HG02973 (cell line): ENCODE data around the gene PDZRN4.

Experiments used
- ATAC-seq: cut with Tn5 transposase; IDR thresholded peaks from one replicate; pipeline ENCODE4 v1.9.1; 2021; ENCODE audit warnings: moderate library complexity; ENCODE audit not compliant: unreplicated experiment

The PDZRN4 gene

DNA sequence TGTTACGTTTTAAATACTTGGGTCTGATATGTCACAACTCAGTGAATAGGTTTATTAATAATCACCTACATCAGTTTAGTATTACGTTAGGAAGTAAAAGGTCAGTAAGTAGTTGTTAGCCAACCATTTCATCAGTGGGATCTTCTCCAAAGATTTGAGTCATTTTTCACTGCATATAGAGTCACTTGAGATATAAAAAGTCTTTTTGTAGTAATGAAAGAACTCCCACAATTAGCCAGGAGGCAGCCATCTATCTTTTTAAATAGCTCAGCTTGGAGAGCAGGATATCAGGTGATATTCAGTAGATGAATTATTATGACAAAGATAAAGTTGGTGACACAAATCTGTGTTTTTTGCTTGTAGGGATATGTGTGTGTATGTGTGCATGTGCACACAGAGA lies 309.3 kb downstream of the PDZRN4 start:
- ATAC-seq: no peak

DNA sequence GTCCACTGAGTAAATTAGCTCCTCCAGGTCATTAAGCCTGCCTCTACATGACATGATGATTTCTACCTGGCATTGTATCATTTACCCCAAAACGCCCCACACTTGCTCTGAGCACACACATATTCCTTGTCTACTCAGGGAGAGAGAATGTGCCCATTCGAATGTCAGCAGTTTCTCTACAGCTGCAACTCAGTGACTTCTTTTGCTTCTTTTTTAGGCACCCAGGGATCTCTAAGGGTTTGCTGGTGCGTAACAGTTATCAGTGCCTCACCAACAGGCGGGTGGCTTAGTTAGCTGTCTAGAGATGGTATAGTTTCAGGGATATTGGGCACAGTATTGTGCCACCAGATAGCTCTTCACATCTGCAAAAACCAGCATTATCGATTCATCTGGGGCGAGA lies 316.9 kb downstream of the PDZRN4 start:
- ATAC-seq: no peak

DNA sequence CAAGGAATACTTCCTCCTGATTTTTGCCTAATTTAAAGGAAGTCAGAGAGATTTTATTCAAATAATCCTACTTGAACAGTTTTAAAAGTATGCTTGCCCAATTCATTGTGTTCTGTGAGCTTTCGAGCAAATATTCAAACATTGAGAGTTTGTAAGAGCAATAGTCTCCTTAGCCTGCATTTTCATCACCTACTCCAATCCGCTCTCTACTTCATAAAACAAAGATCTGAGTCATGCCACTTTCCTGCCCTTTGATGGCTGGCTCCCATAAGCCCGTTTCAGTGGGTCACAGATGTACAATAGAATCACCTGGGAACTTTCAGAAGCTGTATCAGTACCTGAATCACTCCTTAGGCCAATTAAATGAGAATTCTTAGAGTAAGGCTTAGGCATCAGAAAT lies 319.2 kb downstream of the PDZRN4 start:
- no peak for ATAC-seq

DNA sequence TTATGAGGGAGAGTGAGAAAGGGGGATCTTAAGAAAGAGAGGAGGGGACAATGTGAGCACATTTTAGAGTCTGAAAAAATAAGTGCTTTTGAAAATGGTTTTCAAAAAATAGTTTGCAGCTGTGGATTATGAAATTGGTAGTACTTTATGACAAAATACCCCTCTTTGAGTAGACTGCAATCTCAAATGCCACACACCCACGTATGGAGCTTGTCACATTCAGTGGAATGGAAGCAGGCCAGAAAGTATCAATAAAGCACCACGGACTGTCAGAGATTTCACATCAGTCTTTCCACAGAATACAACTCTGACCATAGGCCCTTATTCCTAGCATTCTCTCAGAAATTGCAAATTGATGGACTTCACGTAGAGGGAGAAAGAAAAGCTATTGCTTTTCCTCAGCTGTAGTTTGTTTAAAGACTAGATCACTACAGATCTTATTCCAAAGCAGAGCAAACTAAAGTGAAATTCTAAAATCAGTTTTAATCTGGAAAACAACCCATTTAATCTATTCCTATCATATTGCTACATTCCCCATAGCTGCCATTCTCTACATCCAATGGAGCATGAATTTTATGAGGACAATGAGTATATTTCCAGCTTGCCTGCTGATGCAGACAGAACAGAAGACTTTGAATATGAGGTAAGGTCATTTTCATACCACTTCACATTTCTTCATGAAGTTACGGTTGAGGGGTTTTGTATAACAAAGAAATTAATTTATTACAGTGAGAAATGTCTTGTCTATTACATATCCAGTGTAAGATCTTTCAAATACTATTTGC lies 321.3 kb downstream of the PDZRN4 start:
- no peak for ATAC-seq

DNA sequence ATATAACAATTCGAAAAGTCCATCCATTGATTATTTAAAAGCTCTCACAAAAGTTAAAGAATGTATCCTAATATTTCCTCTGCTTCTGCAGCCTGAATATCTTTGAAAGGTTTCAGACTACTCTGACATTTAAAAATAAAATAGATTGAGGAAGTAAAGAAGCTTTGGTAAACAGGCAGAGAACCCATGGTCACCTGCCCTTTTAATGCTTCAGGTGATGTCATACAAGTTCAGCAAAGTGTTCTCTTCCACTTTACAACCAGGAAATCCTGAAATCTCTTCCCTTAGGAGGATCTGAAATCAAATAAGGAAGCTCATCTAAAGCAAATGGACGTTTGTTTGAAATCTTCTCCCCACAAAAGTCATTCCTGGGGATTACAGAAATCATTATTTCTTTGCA lies 322.4 kb downstream of the PDZRN4 start:
- ATAC-seq: no peak

DNA sequence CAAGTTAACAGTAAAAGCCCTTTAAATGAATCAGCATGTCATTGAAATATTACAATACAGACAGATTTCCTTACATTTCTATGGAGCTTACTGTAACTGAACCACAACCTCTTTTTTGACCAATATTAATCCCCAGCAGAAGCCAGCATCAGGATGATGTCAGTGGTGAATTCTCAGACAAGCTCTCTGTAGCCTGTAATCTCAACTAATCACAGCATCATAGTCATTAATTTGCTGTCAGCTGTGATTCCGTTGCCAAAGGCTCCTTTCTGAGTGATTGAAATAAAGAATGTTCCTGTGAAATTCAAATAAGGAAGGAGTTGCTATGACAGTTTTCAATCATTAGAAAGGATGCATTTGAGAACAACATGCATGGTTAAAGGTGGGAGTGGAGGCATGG lies 323.1 kb downstream of the PDZRN4 start:
- no peak for ATAC-seq

DNA sequence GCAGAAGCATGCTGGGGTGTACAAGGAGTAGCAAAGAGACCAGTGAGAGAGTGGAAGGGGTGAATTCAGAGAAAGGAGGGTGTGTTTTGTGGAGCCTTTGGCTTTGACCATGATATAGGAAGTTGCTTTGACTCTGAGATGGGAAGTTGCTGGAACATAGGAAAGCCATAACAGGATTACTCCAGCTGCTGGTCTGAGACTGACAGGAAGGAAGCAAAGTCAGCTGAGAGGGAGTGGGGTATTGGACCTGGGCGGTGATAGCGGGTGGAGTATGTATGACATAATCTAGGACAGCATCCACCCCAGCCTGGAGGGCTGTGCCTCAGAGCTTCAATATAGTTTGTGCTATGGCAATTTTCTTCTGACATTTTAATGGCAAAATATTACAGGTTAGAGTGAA lies 324.4 kb downstream of the PDZRN4 start:
- ATAC-seq: no peak

DNA sequence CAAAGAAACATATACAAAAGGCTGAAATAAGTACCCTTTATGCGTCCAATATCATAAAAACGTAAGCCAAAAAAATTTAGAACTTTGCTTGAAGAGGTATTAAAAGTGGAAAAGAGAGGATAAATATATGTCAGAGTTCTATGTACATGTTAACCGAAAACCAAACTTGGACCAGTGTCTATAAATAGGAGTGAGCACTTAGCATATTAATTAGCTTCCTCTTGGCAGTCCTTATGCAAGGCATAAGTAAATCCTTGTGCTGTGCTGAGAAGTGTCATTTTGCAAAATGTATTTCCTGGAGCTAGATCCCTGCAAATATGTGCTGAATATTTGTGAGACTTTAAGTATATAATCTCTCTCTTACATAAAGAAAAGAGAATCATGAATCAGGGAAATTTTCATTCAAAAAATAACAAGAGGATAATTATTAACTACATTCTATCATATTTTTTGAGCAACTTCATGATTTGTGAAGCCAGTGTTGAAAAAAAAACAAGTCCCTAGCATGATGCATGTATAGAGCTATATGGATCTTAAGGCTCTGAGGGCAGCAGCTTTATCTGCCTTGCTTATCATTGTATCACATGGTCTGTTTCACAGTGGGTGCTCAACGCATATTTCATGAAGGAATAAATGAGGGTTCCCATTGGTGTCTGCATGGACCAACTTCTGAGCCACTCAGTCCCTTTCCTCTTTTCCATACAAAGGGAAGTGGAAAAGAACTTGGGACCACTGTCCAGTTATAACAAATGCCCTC lies 326.1 kb downstream of the PDZRN4 start:
- ATAC-seq: no peak

DNA sequence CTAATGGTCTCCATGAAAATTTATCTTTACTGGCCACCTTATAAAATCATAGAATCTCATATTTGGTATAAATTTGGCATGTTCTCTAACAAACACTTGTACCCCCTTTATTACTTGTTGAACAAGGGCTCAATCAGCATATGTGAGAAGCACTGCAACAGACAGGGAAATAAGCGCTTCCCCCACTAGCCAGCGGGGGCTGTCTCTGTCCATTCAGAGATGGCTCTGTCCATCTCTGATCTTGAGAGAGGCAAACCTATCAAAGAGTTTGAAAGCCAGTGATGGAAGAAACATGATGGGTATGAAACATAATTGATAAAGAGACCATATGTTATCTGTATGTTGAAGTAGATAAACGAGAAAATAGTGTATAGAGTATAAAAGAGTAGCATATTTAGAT lies 326.8 kb downstream of the PDZRN4 start:
- no peak for ATAC-seq

DNA sequence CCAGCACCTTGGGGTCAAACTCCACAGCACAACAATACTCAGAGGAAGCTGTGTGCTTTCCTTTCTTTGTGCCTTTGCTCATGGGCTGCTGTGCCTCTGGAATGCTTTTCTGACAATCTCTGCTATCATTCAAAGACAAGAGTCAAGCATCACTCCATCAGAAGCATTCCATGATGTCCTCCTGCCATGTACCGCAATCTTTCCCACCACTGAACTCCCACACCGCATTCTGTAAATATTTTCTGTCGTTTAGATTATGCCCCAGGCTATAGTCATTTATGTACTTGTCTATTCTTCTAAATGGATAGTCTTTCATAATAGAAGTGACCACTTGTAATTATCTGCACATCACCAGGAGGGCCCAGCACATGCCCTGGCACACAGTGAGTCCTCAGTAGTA lies 327.8 kb downstream of the PDZRN4 start:
- ATAC-seq: no peak

DNA sequence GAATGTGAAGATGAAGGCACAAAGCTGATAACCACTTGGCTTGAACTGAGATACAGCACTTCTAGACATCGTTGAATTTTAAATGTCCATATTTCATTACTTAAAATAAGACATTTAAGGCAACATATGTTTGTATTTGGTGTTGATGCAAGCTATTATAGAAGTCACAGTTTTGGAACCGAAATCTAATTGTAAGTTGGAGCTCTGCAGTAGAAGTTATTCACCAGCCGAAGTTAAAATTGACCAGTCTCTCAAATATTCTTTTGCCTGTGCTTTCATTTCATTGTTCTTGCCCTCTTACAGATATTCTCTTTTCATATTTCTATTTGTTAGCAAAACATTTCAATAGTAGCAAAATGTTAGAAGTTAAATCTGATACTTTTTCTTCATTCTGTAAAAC lies 332.7 kb downstream of the PDZRN4 start:
- no peak for ATAC-seq

DNA sequence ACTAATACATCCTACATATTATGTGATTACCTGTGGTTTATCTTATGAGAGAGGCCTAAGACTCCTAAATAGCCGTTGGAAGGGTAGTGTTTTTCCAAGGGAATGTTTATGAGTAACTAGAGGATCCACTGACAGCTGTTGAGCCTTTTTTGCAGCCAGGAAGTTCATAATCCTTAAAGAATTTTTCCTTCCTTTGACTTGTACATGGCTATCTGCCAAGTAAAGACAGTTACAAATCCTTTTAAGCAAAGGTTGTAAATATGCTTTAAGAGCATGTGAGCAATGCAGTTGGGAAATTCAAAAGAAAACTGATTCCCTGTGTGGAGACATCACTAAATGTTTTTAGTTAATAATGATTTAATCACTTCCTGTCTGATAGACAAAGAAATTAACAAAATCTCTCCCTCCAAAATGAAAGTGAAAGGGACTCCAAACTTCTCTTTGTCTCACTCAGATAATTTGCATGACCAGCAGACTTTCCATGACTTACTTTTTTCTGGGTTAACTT lies 333.8 kb downstream of the PDZRN4 start:
- ATAC-seq: peak; percentile 75

DNA sequence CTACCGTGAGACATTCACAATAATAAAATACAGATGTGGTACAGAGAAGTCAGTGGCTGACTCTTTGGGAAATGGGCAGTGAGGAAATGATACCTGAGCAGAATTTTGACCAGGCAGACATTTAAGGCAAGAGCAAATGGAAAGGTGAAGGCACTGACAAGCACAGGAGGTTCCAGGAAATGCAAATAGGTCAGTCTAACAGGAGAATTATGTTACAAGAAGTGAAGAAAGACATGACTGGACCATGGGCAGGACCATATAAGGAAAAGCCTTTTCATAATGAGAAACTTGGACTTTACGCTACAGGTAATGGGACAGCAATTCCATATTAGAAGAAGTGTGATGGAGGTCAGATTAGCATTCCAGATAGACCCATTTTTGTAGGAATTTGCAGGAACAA lies 338.9 kb downstream of the PDZRN4 start:
- no peak for ATAC-seq

DNA sequence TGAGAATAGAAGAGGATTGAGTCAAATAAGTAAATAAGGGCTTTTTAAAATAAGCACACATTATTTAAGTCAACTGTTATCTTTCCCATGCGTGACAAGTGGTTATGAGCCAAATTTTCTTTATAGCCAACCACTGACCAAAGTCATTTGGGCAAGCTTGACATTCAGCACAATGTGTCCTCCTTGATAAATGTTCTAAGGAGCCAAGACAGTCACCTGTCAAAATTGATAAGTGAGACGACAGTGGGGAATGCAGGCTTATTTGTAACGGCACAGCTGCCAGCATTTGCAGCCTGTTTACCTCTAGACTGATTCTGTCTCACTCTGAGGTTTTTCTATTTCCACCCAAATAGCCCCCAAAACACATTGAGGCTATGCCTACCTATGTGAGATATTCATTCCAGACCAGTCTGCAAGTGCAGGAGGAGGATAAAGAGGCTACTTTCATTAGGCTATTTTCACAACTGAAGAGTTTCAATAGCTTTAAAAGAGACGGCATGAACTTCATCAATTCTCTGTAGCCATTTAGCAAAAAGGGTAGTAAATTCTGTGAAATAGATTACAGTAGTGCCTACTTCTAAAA lies 339.5 kb downstream of the PDZRN4 start:
- ATAC-seq: no peak

DNA sequence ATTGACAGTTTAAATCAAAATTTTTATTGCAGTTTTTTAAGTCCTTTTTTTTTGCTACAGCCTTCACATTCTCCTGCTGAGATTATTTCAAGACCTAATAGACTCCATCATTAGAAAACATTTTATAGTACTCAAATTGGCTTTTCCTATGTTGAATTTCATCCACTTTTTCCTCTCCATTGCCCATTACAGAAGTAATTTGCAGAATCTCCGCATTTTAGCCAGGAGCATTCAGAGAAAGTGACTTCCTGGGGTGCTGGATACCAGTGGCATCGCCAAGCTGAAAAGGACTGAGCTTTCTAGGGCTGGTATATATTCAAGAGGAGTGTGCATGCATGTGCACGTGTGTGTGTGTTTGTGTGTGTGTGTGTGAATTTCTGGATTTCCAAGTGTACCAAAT lies 340.8 kb downstream of the PDZRN4 start:
- no peak for ATAC-seq

DNA sequence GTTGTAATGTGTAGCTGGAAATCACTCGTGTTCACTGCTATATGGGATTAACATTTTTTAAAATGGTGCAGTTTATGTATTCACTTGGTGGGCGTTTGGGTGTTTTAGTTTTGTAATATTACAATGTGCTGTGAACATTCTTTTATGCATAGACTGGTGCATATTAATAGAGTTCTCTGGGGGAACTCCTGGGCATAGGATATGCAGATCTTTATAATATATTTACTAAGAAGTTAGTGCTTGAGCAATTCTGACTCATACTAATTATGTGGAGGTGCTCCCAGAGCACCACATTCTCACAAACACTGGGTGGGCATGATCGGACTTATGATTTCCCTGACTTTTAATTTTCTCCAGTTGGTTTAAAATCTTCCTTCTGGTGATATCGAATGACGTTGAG lies 342.3 kb downstream of the PDZRN4 start:
- ATAC-seq: no peak

DNA sequence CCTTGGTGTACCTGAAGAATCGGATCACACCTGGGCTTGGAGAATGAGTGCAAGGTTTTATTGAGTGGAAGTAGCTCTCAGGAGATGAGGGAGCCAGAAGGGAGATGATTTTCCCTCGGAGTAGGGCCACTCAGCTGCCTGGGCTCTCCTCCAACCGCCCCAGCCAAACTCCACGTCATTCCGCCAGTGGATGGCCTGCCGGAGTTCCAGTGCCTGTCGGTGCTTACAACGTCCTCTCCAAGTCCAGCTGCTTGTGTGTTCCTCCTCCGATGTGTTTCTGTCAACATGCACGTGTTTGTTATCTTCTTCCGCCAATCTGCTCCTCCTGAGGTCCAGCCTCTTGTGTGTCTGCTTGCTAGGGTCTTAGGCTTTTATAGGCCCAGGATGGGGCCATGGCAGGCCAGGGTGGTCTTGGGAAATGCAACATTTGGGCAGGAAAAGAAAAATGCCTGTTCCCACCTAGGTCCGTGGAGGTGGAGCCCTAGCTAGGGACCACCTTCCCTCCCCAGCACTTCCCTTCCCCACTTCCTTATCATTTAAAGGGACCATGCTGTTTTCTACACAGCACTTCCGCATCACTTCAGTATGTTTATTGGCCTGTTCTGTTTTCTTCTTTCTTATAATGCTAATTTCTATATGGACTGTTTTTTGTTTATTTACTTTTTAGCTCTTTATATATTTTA lies 343.2 kb downstream of the PDZRN4 start:
- no peak for ATAC-seq

DNA sequence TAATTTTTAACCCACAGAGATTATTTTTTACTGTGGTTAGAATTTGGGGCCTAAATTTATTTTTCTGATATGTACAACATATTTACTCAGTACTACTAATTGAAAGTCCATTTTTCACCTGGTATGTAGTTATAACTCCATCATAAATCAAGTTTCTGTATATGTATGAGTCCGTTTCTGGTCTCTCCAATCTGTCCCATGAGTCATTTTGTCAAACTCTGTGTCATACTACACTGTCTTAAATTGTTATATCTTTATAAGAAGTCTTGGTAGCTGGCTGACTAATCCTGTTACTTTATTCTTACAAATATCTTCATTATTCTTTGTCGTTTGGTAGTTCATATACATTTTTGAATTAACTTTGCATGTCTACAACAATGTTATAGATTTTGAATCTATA lies 344.0 kb downstream of the PDZRN4 start:
- no peak for ATAC-seq

DNA sequence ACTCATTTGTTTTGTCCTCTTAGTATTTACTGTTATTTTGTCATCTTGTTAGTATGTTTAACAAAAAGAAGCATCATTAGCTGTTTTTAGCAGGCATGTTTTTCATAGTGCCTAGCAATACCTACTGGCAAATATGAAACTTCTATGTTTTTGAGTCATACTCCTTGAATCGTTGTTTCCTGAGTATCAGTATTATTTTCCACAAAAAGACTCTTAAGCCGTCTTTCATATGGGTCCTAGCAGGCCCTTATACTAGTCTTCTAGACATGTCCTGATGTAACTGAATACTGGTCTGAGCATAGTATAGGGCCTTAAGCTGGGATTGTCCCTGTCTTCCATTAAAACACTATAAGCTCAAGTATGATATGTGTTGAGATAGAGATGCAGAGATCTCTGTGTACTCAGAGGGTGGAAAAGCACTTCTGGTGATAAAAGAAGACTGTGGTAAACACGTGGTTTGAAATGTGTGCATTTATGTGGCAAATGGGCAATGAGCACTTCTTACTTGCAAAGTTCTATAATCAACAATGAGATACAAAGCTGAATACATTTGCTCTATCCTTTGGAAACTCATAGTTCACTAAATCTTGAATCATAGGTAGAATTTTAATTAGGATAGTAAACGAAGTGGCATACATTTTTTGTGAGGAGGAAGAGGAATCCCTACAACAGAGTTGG lies 348.8 kb downstream of the PDZRN4 start:
- ATAC-seq: no peak

DNA sequence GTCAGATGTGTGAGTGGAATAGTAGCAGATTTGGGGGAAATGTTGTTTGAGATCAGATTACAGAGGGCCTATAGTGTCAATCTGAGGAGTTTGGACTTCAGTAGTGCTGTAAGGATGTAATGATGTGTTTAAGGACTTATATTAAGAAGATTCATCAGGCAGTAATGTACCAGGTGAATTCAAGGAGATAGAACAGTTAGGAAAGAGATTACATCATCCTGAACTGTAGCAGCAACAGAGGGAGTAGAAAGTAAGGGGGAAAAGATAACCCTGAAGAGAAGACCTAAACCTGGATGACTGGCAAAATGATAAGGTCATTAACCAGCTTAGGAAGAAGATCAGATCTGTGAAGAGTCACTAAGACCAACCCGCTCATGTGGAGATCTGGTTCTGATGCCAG lies 349.4 kb downstream of the PDZRN4 start:
- no peak for ATAC-seq

DNA sequence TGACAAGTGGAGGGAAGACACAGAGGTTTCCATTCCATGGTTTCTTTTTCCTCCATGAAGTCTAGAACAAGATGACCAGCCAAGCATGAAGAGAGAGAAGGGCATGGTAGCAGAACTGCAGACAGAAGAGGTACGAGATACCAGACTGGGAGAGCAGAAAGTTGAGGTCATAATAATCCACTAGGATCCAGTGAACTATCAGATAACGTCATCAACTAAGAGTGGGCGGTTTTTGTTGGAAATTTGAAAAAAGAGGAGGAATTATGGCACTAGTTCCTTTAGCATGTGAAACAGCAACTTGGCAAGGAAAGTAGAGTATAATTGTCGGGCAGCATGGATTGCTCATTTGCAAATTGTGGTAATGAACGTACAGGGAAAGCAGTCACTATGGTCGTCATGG lies 357.6 kb downstream of the PDZRN4 start:
- no peak for ATAC-seq
